Measurements from ENCODE around the gene MFSD2B. TPM values are rescaled to one million over a fixed set of nuclear protein-coding genes. Genes with fewer than 3 reads are reported as not detected.

Gene MFSD2B
- total RNA-seq, 2 donors from 2014 or later, result not detected

GRCh38 chr2:23993736-23994269 lies 16.1 kb upstream of the MFSD2B start:
- no peak for DNase-seq (ENCODE audit: low spot score)
- intact Hi-C loops (cut with DNase I), result no loop called here
- Histone ChIP-seq H3K9me3 (no peaks in the 10 kb centered on the region), H3K4me3 (no peak overlapping the region), H3K36me3 (no peaks in the 10 kb centered on the region), H3K4me1 (replicated peaks) (no peaks in the 10 kb centered on the region), H3K27me3 (replicated peaks; ENCODE audit: insufficient read depth) (no peaks in the 10 kb centered on the region), H3K27ac (no peak overlapping the region)
- WGBS, result 98% methylated on average over 8 of the region's 8 CpGs
- TF ChIP-seq CTCF (IDR thresholded peaks at IDR 0.05), result no peak
- TF ChIP-seq POLR2AphosphoS5 (IDR thresholded peaks at IDR 0.05), result no peak
- no peak for TF ChIP-seq POLR2A (IDR thresholded peaks at IDR 0.05)

GRCh38 chr2:23994567-23994966 lies 15.3 kb upstream of the MFSD2B start:
- intact Hi-C loops (cut with DNase I), result no loop called here
- TF ChIP-seq POLR2AphosphoS5 (IDR thresholded peaks at IDR 0.05), result no peak
- TF ChIP-seq POLR2A (IDR thresholded peaks at IDR 0.05), result no peak
- no peak for TF ChIP-seq CTCF (IDR thresholded peaks at IDR 0.05)
- no peak overlapping the region for H3K27ac ChIP-seq
- no peak for DNase-seq (ENCODE audit: low spot score)
- no peaks in the 10 kb centered on the region for H3K4me1 ChIP-seq (replicated peaks)
- no peaks in the 10 kb centered on the region for H3K27me3 ChIP-seq (replicated peaks; ENCODE audit: insufficient read depth)
- no peak overlapping the region for H3K4me3 ChIP-seq
- 64% methylated on average over 1 of the region's 1 CpG for whole genome bisulfite sequencing
- H3K9me3 ChIP-seq, result no peaks in the 10 kb centered on the region
- no peaks in the 10 kb centered on the region for H3K36me3 ChIP-seq

- Histone ChIP-seq H3K4me1 (replicated peaks) (no peaks in the 10 kb centered on the region), H3K9me3 (no peaks in the 10 kb centered on the region), H3K27me3 (replicated peaks; ENCODE audit: insufficient read depth) (peaks cover 7% of the 10 kb centered on the region), H3K36me3 (no peaks in the 10 kb centered on the region), H3K27ac (no peak overlapping the region), H3K4me3 (no peak overlapping the region)
- intact Hi-C loops (cut with DNase I), result no loop called here
- TF ChIP-seq POLR2A (IDR thresholded peaks at IDR 0.05), result no peak
- no peak for TF ChIP-seq POLR2AphosphoS5 (IDR thresholded peaks at IDR 0.05)
- TF ChIP-seq CTCF (IDR thresholded peaks at IDR 0.05), result no peak
- DNase-seq (ENCODE audit: low spot score), result no peak
These were observed 2.2 kb upstream of the MFSD2B start for GRCh38 chr2:24007693-24008092.

GRCh38 chr2:24008672-24009366 lies 1.1 kb upstream of the MFSD2B start:
- H3K27me3 ChIP-seq (replicated peaks; ENCODE audit: insufficient read depth), result peaks cover 7% of the 10 kb centered on the region
- no peak overlapping the region for H3K4me3 ChIP-seq
- no peak overlapping the region for H3K27ac ChIP-seq
- no peak for DNase-seq (ENCODE audit: low spot score)
- intact Hi-C loops (cut with DNase I), result no loop called here
- no peaks in the 10 kb centered on the region for H3K9me3 ChIP-seq
- WGBS, result 85% methylated on average over 13 of the region's 13 CpGs
- H3K4me1 ChIP-seq (replicated peaks), result no peaks in the 10 kb centered on the region
- no peak for TF ChIP-seq CTCF (IDR thresholded peaks at IDR 0.05)
- TF ChIP-seq POLR2A (IDR thresholded peaks at IDR 0.05), result no peak
- H3K36me3 ChIP-seq, result no peaks in the 10 kb centered on the region

GRCh38 chr2:24009367-24009679 lies 562 bp upstream of the MFSD2B start:
- TF ChIP-seq POLR2AphosphoS5 (IDR thresholded peaks at IDR 0.05) (no peak), POLR2A (IDR thresholded peaks at IDR 0.05) (no peak), CTCF (IDR thresholded peaks at IDR 0.05) (no peak)
- no peaks in the 10 kb centered on the region for H3K36me3 ChIP-seq
- no peaks in the 10 kb centered on the region for H3K4me1 ChIP-seq (replicated peaks)
- no peaks in the 10 kb centered on the region for H3K9me3 ChIP-seq
- no peak for DNase-seq (ENCODE audit: low spot score)
- H3K27me3 ChIP-seq (replicated peaks; ENCODE audit: insufficient read depth), result peaks cover 7% of the 10 kb centered on the region
- no peak overlapping the region for H3K4me3 ChIP-seq
- no peak overlapping the region for H3K27ac ChIP-seq
- intact Hi-C loops (cut with DNase I), result no loop called here
- 76% methylated on average over 9 of the region's 9 CpGs for WGBS

Data from prostate gland (tissue), 2 donors.